WERI-Rb-1 (cell line): ENCODE results near the gene SASH1.

Source experiments
- DNase-seq: peaks from one replicate; pipeline ENCODE4 v3.0.0-alpha.2; 2020
- H3K27ac ChIP-seq: fragments of 250-450 bp; sonication (Bioruptor Pico); 2 replicates; pipeline ENCODE4 v1.5.1; 2020; ENCODE audit warnings: mild to moderate bottlenecking, moderate library complexity
- H3K27me3 ChIP-seq: fragments of 250-450 bp; sonication (Bioruptor Pico); 2 replicates; pipeline ENCODE4 v1.5.1; 2021; ENCODE audit warnings: mild to moderate bottlenecking, low read depth, moderate library complexity; ENCODE audit not compliant: insufficient read depth, severe bottlenecking
- H3K36me3 ChIP-seq: fragments of 250-450 bp; sonication (Bioruptor Pico); 2 replicates; pipeline ENCODE4 v1.5.1; 2020; ENCODE audit warnings: mild to moderate bottlenecking, moderate library complexity
- H3K4me3 ChIP-seq: 2 replicates; pipeline ENCODE4 v1.5.1; 2011; ENCODE audit warnings: low read depth, mild to moderate bottlenecking, control low read depth, low read length
- H3K9me3 ChIP-seq: fragments of 250-450 bp; sonication (Bioruptor Pico); 2 replicates; pipeline ENCODE4 v1.5.1; 2021; ENCODE audit warnings: mild to moderate bottlenecking, moderate library complexity; ENCODE audit not compliant: severe bottlenecking
- TF ChIP-seq, protein P1 (sequence below): IDR thresholded peaks from 2 replicates; pipeline ENCODE4 v1.5.1; 2011; ENCODE audit warnings: low read depth, mild to moderate bottlenecking, control low read depth, inconsistent platforms, low read length

The SASH1 gene

DNA sequence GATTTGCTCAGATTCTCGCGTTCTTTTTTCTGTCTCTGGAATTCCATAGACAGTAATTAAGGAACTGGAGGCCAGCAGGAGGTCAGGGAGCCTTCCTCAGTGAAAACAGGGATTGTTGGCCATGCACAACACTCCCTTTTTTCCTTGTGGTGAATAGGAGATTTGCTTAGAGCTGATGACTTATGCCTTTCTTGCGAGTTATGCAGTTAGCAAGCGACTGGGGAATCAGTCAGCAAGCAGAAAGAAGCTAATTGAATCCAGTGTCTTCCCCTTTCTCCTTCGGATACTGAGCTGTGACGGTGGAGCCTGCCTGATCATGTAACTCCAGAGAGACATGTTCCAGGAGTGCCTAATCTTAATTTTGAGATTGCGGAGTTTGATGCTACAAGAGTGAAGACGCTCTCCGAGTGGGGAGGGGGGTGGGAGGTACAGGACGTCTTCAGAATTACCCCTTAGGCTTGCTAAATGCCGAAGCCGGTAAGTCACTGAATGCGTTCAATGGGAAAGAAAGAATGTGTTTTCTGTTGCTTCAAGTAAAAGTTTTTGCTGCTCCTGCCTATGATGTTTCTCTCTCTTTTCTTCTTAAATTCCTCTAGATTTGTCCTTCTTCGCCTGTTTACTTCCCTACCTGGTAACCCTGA is 165.9 kb downstream of the SASH1 start:
- Histone ChIP-seq H3K27ac (no peak overlapping the region), H3K9me3 (no peaks in the 10 kb centered on the region), H3K36me3 (no peaks in the 10 kb centered on the region), H3K27me3 (no peaks in the 10 kb centered on the region), H3K4me3 (no peak overlapping the region)
- TF ChIP-seq, protein P1, sequence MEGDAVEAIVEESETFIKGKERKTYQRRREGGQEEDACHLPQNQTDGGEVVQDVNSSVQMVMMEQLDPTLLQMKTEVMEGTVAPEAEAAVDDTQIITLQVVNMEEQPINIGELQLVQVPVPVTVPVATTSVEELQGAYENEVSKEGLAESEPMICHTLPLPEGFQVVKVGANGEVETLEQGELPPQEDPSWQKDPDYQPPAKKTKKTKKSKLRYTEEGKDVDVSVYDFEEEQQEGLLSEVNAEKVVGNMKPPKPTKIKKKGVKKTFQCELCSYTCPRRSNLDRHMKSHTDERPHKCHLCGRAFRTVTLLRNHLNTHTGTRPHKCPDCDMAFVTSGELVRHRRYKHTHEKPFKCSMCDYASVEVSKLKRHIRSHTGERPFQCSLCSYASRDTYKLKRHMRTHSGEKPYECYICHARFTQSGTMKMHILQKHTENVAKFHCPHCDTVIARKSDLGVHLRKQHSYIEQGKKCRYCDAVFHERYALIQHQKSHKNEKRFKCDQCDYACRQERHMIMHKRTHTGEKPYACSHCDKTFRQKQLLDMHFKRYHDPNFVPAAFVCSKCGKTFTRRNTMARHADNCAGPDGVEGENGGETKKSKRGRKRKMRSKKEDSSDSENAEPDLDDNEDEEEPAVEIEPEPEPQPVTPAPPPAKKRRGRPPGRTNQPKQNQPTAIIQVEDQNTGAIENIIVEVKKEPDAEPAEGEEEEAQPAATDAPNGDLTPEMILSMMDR = no peak
- no peak for DNase-seq

DNA sequence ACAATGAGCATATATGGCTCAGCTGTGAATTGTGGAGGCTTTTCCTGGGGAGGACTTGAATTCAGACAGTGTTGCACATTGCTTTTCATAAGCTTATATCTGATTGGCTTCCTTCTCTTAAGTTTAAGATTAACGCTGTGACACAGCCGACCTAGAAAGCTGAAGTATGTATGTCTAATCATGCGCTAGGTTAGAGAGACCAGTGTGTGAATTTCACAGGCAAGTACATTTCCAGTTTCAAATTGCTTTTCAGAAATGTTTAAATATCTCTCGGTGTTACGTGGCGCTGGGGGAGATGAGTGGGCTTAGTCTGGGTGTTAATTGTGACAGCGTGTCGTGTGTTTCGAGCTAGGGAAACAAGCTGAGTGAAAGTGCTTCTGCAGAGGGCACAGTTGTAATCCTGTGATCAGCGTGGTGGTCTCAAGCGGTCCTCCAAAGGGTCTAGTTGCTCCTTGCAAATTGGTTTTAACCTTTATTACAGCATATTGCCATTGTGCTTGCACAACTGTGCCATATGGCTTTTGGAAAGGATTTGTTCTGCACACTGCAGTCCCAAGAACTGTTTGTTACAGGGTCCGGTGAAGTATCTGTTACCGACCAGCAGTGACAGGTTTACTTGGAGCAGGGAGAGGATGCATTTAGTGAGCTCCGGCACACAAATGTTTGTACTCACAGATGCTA is 166.6 kb downstream of the SASH1 start:
- Histone ChIP-seq H3K4me3 (no peak overlapping the region), H3K27ac (no peak overlapping the region), H3K36me3 (no peaks in the 10 kb centered on the region), H3K27me3 (no peaks in the 10 kb centered on the region), H3K9me3 (no peaks in the 10 kb centered on the region)
- no peak for DNase-seq
- TF ChIP-seq, protein P1 = no peak

DNA sequence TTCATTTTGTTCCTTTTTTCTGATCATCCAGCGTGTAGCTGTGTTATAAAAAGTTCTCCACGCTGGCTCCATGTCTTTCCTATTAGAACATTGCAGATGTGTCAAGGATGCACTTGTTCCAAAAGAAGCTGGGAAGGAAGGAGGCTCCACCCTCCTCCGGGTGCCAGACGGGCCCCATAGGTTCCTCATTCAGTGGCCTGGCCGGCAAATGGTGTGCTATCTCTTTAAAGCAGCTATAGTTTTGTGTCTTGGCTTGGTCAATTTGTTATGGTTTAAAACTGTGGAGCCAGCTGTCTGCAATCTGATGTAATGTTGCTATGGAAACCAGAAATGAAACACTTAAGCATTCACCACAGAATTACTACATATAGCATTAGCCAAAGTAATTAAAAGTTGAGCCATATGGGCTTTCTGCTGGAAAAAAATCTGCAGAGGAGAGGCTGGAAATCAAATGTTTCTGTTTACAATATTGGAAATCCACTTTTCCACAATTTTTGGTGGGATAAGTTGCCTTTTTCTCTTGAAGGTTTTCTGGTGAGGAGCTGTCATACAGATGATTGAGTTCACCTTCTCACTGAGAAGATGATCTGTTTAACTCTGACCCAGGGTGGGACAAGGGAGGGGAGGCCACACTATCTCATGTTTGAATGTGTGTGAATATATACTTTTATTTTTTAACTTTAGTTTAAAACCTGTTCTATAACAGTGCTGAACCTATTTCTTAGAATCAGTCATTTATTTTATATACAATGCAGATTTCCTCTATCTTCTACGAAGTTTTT is 167.4 kb downstream of the SASH1 start:
- TF ChIP-seq, protein P1 = no peak
- Histone ChIP-seq H3K27ac (no peak overlapping the region), H3K9me3 (no peaks in the 10 kb centered on the region), H3K27me3 (no peaks in the 10 kb centered on the region), H3K36me3 (no peaks in the 10 kb centered on the region), H3K4me3 (no peak overlapping the region)
- no peak for DNase-seq

DNA sequence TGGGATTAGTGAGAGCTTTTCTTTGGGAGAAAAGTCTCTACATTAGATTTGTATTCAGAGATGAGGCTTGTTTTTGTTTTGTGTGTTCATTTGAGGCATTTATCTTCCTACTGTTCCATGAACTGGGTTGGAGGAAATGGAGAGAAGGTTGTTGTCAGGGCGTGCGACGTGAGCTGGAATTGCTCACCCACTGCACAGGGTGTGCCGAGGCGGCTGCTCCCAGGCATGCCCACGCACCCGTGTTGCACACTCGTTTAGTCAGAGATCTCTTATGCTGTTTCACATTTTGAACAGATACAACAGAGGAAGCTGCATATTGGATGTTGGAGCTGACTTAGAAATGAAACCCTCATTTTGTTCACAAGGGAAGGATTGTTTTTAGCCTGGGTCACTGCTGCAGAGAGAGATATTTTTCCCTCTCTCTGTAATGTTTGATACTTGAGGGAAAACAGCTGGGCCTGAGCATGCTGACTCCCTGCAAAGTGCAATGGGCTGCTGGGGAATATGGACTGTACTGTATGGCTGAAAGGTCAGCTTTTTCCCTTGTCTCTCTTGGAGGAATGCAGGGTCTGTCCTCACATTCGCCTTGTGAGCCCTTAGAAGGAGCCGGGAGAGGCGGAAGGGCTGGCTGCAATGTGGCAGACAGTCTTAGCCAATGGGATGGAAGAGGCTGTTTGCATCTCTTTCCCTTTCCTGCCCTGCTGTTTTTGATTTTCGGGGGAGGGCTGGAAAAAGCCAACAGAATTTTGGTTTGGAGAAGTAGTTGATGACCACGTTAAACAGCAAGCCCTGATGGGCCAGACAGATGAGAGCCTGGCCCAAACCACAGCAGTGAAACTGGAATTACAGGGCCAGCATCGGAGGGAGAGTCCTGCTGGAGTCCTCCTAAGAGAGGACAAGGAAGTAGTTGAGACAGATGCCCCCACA is 170.8 kb downstream of the SASH1 start:
- Histone ChIP-seq H3K4me3 (no peak overlapping the region), H3K36me3 (no peaks in the 10 kb centered on the region), H3K9me3 (no peaks in the 10 kb centered on the region), H3K27me3 (no peaks in the 10 kb centered on the region), H3K27ac (no peak overlapping the region)
- no peak for DNase-seq
- TF ChIP-seq, protein P1 = no peak

DNA sequence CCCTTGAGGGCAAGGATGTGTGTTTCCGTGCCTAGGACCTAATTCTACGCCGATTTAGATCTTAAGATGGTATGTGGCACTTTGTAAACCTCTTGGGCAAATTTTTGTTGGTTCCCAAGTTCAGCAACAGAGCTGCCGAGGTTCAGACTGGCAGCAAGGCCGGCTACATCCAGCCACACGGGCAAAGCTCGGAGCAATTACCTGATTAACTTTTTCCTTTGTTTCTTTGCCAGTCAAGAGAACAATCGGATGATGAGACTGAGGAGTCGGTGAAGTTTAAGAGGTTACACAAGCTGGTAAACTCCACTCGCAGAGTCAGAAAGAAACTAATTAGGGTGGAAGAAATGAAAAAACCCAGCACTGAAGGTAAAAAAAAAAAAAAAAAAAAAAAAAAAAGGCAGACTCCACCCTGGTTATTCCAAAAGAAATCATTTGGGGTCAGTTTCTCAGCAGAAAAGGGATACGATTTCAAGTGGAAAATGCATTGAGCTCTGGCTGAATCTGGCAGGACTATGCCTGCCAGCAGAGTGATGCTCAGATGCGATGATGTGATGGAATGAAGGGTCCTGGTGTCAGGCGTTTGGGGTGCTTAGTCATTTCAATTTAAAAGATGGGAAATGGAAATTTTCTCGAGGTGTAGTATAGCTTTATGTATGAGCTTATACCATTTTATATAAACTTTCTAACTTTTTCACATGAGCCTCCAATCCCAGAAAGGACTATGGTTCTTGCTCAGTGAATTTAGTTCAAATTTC is 171.6 kb downstream of the SASH1 start:
- Histone ChIP-seq H3K27ac (no peak overlapping the region), H3K4me3 (no peak overlapping the region), H3K36me3 (peaks cover 4% of the 10 kb centered on the region), H3K27me3 (no peaks in the 10 kb centered on the region), H3K9me3 (no peaks in the 10 kb centered on the region)
- no peak for DNase-seq
- TF ChIP-seq, protein P1 = no peak
